Mesendoderm (in vitro differentiated cells): ENCODE measurements around the gene SHISAL2B.

Source experiments
- DNase-seq: peaks from one replicate; pipeline ENCODE4 v3.0.0; 2013
- H2AK5ac ChIP-seq: 2 replicates; pipeline ENCODE4 v1.6.1; 2013; ENCODE audit warnings: low read length, inconsistent platforms
- H2BK120ac ChIP-seq: 2 replicates; pipeline ENCODE4 v1.6.1; 2013; ENCODE audit warnings: low read depth, mild to moderate bottlenecking, low read length, moderate library complexity, mixed read lengths
- H2BK15ac ChIP-seq: replicated peaks from 2 replicates; pipeline ENCODE4 v1.6.1; 2013; ENCODE audit warnings: low read depth, mild to moderate bottlenecking, moderate library complexity
- H2BK5ac ChIP-seq: 2 replicates; pipeline ENCODE4 v1.6.1; 2013; ENCODE audit warnings: low read length, inconsistent platforms
- H3K18ac ChIP-seq: 2 replicates; pipeline ENCODE4 v1.6.1; 2013; ENCODE audit warnings: mild to moderate bottlenecking, low read length, mixed read lengths
- H3K23ac ChIP-seq: one replicate; pipeline ENCODE4 v1.6.1; 2013; ENCODE audit warnings: low read length
- H3K27ac ChIP-seq: 2 replicates; pipeline ENCODE4 v1.5.1; 2013; ENCODE audit warnings: low read depth, mild to moderate bottlenecking, inconsistent platforms, low read length, moderate library complexity
- H3K27me3 ChIP-seq: 2 replicates; pipeline ENCODE4 v1.6.1; 2013; ENCODE audit warnings: low read length, control low read depth, mild to moderate bottlenecking, inconsistent platforms; ENCODE audit not compliant: insufficient read depth, poor library complexity
- H3K36me3 ChIP-seq: 2 replicates; pipeline ENCODE4 v1.6.1; 2013; ENCODE audit warnings: low read length, inconsistent platforms; ENCODE audit not compliant: control insufficient read depth, insufficient read depth
- H3K4ac ChIP-seq: one replicate; pipeline ENCODE4 v1.6.1; 2013; ENCODE audit warnings: low read depth, mild to moderate bottlenecking, low read length, moderate library complexity
- H3K4me1 ChIP-seq: 2 replicates; pipeline ENCODE4 v1.6.1; 2013; ENCODE audit warnings: low read depth, low read length, inconsistent platforms; ENCODE audit not compliant: control insufficient read depth
- H3K4me2 ChIP-seq: 2 replicates; pipeline ENCODE4 v1.6.1; 2013; ENCODE audit warnings: low read length
- H3K4me3 ChIP-seq: 2 replicates; pipeline ENCODE4 v1.5.1; 2013; ENCODE audit warnings: mild to moderate bottlenecking, low read length
- H3K56ac ChIP-seq: one replicate; pipeline ENCODE4 v1.6.1; 2013; ENCODE audit warnings: low read length
- H3K79me1 ChIP-seq: 2 replicates; pipeline ENCODE4 v1.6.1; 2013; ENCODE audit warnings: low read length, inconsistent platforms
- H3K79me2 ChIP-seq: 2 replicates; pipeline ENCODE4 v1.6.1; 2013; ENCODE audit warnings: mild to moderate bottlenecking, low read length; ENCODE audit not compliant: control insufficient read depth, insufficient read depth
- H3K9ac ChIP-seq: 2 replicates; pipeline ENCODE4 v1.6.1; 2013; ENCODE audit warnings: low read length, inconsistent platforms
- H4K5ac ChIP-seq: one replicate; pipeline ENCODE4 v1.6.1; 2013; ENCODE audit warnings: low read length
- H4K8ac ChIP-seq: one replicate; pipeline ENCODE4 v1.6.1; 2013; ENCODE audit warnings: low read depth, mild to moderate bottlenecking, control low read depth, low read length, moderate library complexity
- WGBS: extraction: QIAGEN DNeasy Blood & Tissue Kit; methylation state at CpG from one replicate; pipeline ENCODE4 v1.1.7; 2013; ENCODE audit warnings: low lambda C conversion rate, missing lambda C conversion rate; ENCODE audit not compliant: insufficient coverage; ENCODE audit errors: extremely low coverage; 5-methylcytosine and 5-hydroxymethylcytosine counted together

SHISAL2B gene

DNA sequence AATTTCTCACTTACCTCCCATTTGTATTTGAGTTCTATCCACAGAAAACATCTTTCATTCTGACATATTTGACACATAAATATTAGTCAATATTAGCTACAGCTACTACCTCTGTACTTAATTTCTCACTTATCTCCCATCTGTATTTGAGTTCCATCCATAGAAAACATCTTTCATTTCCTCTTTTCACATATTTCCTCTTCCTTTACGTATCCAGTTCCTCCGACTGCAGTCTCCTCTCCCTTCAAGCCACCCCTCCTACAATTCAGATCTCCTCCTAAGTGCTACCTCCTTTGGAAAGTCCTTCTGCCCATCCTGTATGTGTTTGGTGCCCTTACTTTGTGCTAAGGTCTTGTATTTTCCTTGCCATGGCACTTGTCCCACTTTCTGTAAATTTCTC is 76.6 kb downstream of the SHISAL2B start:
- Histone ChIP-seq H3K4me2 (peak overlapping the region; percentile 86), H3K18ac (peak overlapping the region; percentile 80), H3K79me2 (peaks cover 65% of the 10 kb centered on the region), H2AK5ac (peak overlapping the region; percentile 1), H4K5ac (peak overlapping the region; percentile 1), H3K27ac (no peak overlapping the region), H3K4me1 (peaks cover 19% of the 10 kb centered on the region), H3K56ac (peak overlapping the region; percentile 79), H3K4ac (peak overlapping the region; percentile 36), H2BK120ac (no peak overlapping the region), H3K27me3 (no peaks in the 10 kb centered on the region), H3K4me3 (peak overlapping the region; percentile 99), H3K23ac (peak overlapping the region; percentile 0), H2BK15ac (no peak overlapping the region), H2BK5ac (no peak overlapping the region), H3K9ac (peak overlapping the region; percentile 99), H3K36me3 (no peaks in the 10 kb centered on the region), H3K79me1 (peaks cover 23% of the 10 kb centered on the region), H4K8ac (no peak overlapping the region)
- no peak for DNase-seq
- WGBS = 100% methylated on average over 2 of the region's 2 CpGs
